H1 (cell line): ENCODE measurements around the gene LOXL1. TPM values are rescaled to one million over a fixed set of nuclear protein-coding genes. Genes with fewer than 3 reads are reported as not detected.

Experiments
- CTCF ChIA-PET: fragments of 300-600 bp; sonication (Branson Sonifier 250); formaldehyde crosslinking; loops from one replicate; lab custom pipeline; 2021; ENCODE audit not compliant: partially characterized antibody; lab: Charles Lee
- POLR2A ChIA-PET: fragments of 300-600 bp; sonication (Branson Sonifier 250); formaldehyde crosslinking; loops from one replicate; lab custom pipeline; 2021; ENCODE audit warnings: inconsistent platforms; ENCODE audit not compliant: partially characterized antibody; lab: Charles Lee
- DNase-seq, 2 experiments: peaks; one replicate each; pipeline versions ENCODE4 v3.0.0 to v3.0.0-alpha.2; 2010 to 2022; ENCODE audit warnings: low spot score in 2 of 2, low read depth in 1 of 2, mixed read lengths in 1 of 2
- FAIRE-seq: peaks from 2 replicates; lab custom pipeline; 2011; peaks lifted over from hg19 to GRCh38; lab: Jason Lieb, UNC
- H2AFZ ChIP-seq: 2 replicates; pipeline ENCODE4 v1.8.1; 2012; ENCODE audit warnings: low read length, inconsistent platforms
- H2AK5ac ChIP-seq: 2 replicates; pipeline ENCODE4 v1.6.1; 2013; ENCODE audit warnings: low read depth, low read length
- H2BK120ac ChIP-seq: replicated peaks from 2 replicates; pipeline ENCODE3; 2013; ENCODE audit warnings: low read depth, low read length, inconsistent platforms
- H2BK12ac ChIP-seq: 2 replicates; pipeline ENCODE4 v1.6.1; 2013; ENCODE audit warnings: low read depth, low read length
- H2BK15ac ChIP-seq: 2 replicates; pipeline ENCODE4 v1.6.1; 2013; ENCODE audit warnings: low read length
- H2BK20ac ChIP-seq: 2 replicates; pipeline ENCODE4 v1.6.1; 2013; ENCODE audit warnings: low read length
- H2BK5ac ChIP-seq: 2 replicates; pipeline ENCODE4 v1.6.1; 2013; ENCODE audit warnings: low read depth, low read length
- H3K14ac ChIP-seq: 2 replicates; pipeline ENCODE4 v1.6.1; 2013; ENCODE audit warnings: inconsistent platforms; ENCODE audit not compliant: insufficient read length
- H3K18ac ChIP-seq: 2 replicates; pipeline ENCODE4 v1.6.1; 2013; ENCODE audit warnings: low read length; ENCODE audit errors: extremely low read depth
- H3K23ac ChIP-seq: 2 replicates; pipeline ENCODE4 v1.6.1; 2013; ENCODE audit warnings: inconsistent platforms; ENCODE audit not compliant: insufficient read length
- H3K23me2 ChIP-seq: 2 replicates; pipeline ENCODE4 v1.6.1; 2013; ENCODE audit warnings: low read depth, low read length
- H3K27ac ChIP-seq: 2 replicates; pipeline ENCODE4 v1.6.1; 2011; ENCODE audit warnings: low read depth, low read length, inconsistent platforms
- H3K27me3 ChIP-seq, 4 experiments: replicated peaks in 1 of 4; 1 replicate in 1 of 4; 2 replicates in 3 of 4; pipeline versions ENCODE4 v1.6.1 to v1.8.1; 2011 to 2013; ENCODE audit warnings: low read length in 3 of 4, mild to moderate bottlenecking in 3 of 4, inconsistent platforms in 2 of 4, mixed read lengths in 2 of 4, moderate library complexity in 1 of 4; ENCODE audit not compliant: control insufficient read depth in 3 of 4, insufficient read depth in 3 of 4; ENCODE audit errors: extremely low read depth in 1 of 4
- H3K36me3 ChIP-seq, 4 experiments: 2 replicates each; pipeline versions ENCODE4 v1.6.1 to v1.8.1; 2011 to 2013; ENCODE audit warnings: mild to moderate bottlenecking in 4 of 4, low read length in 3 of 4, moderate library complexity in 2 of 4, control low read depth in 1 of 4, inconsistent platforms in 1 of 4; ENCODE audit not compliant: insufficient read depth in 4 of 4, control insufficient read depth in 2 of 4
- H3K4ac ChIP-seq: replicated peaks from 2 replicates; pipeline ENCODE3; 2013; ENCODE audit warnings: low read length, low read depth, mixed read lengths, inconsistent platforms; ENCODE audit not compliant: insufficient read length
- H3K4me1 ChIP-seq, 4 experiments: replicated peaks in 1 of 4; 1 replicate in 1 of 4; 2 replicates in 3 of 4; pipeline versions ENCODE4 v1.6.1 to v1.8.1; 2011 to 2013; ENCODE audit warnings: low read length in 3 of 4, inconsistent platforms in 2 of 4, mixed read lengths in 1 of 4; ENCODE audit not compliant: insufficient read depth in 4 of 4, control insufficient read depth in 3 of 4
- H3K4me2 ChIP-seq, 2 experiments: 2 replicates each; pipeline versions ENCODE4 v1.6.1 to v1.8.1; 2011 to 2013; ENCODE audit warnings: low read depth in 2 of 2, low read length in 2 of 2, control low read depth in 1 of 2, inconsistent platforms in 1 of 2, mild to moderate bottlenecking in 1 of 2; ENCODE audit not compliant: insufficient read depth in 1 of 2
- H3K4me3 ChIP-seq, 4 experiments: fragments of 200-600, 300-600 bp in 1 of 4; sonication (generic), shearing (Covaris generic), sonication (Bioruptor Twin) in 1 of 4; 2 replicates each; pipeline versions ENCODE4 v1.5.1 to v1.8.1; 2011 to 2016; ENCODE audit warnings: low read length in 4 of 4, low read depth in 3 of 4, control low read depth in 2 of 4, inconsistent platforms in 2 of 4, mild to moderate bottlenecking in 2 of 4, mixed read lengths in 1 of 4, moderate library complexity in 1 of 4; ENCODE audit not compliant: insufficient read depth in 2 of 4; ENCODE audit errors: extremely low read depth in 1 of 4
- H3K56ac ChIP-seq: replicated peaks from 2 replicates; pipeline ENCODE3; 2013; ENCODE audit warnings: low read depth, mild to moderate bottlenecking, mixed read lengths, low read length, inconsistent platforms; ENCODE audit not compliant: insufficient read length
- H3K79me1 ChIP-seq: 2 replicates; pipeline ENCODE4 v1.6.1; 2013; ENCODE audit warnings: low read depth, low read length, control low read depth
- H3K79me2 ChIP-seq, 2 experiments: 2 replicates each; pipeline versions ENCODE4 v1.6.1 to v1.8.1; 2012 to 2013; ENCODE audit warnings: low read length in 2 of 2, mild to moderate bottlenecking in 2 of 2, inconsistent platforms in 1 of 2; ENCODE audit not compliant: insufficient read depth in 2 of 2, control insufficient read depth in 1 of 2
- H3K9ac ChIP-seq, 4 experiments: replicated peaks in 1 of 4; 1 replicate in 1 of 4; 2 replicates in 3 of 4; pipeline versions ENCODE4 v1.6.1 to v1.8.1; 2011 to 2013; ENCODE audit warnings: low read depth in 3 of 4, low read length in 3 of 4, control low read depth in 2 of 4, mild to moderate bottlenecking in 2 of 4, moderate library complexity in 2 of 4, inconsistent platforms in 1 of 4; ENCODE audit errors: extremely low read depth in 1 of 4
- H3K9me3 ChIP-seq, 2 experiments: 2 replicates each; pipeline versions ENCODE4 v1.6.1 to v1.8.1; 2012 to 2013; ENCODE audit warnings: mild to moderate bottlenecking in 2 of 2, moderate library complexity in 2 of 2, control low read depth in 1 of 2, inconsistent platforms in 1 of 2, low read depth in 1 of 2, low read length in 1 of 2, mixed read lengths in 1 of 2; ENCODE audit not compliant: insufficient read depth in 2 of 2
- H4K20me1 ChIP-seq, 2 experiments: replicated peaks in 1 of 2; 2 replicates each; pipeline versions ENCODE3 to v1.8.1; 2011 to 2013; ENCODE audit warnings: inconsistent platforms in 2 of 2, low read length in 2 of 2, mild to moderate bottlenecking in 1 of 2; ENCODE audit not compliant: insufficient read depth in 2 of 2, control insufficient read depth in 1 of 2
- H4K5ac ChIP-seq: 2 replicates; pipeline ENCODE4 v1.6.1; 2013; ENCODE audit warnings: low read length, low read depth, mixed read lengths, inconsistent platforms; ENCODE audit not compliant: insufficient read length
- H4K8ac ChIP-seq: 2 replicates; pipeline ENCODE4 v1.8.0; 2013; ENCODE audit warnings: mild to moderate bottlenecking, moderate library complexity, low read length, inconsistent platforms; ENCODE audit not compliant: insufficient read depth; ENCODE audit errors: extremely low read depth
- H4K91ac ChIP-seq: replicated peaks from 2 replicates; pipeline ENCODE3; 2013; ENCODE audit warnings: low read length, mixed read lengths, inconsistent platforms; ENCODE audit not compliant: insufficient read length
- BACH1 ChIP-seq: IDR thresholded peaks from 2 replicates; pipeline ENCODE4 v1.6.1; 2012; ENCODE audit warnings: low read length, improper control_type of control experiment
- BCL11A ChIP-seq, 2 experiments: IDR thresholded peaks; one replicate each; pipeline ENCODE4 v1.6.1; 2011; ENCODE audit warnings: low read depth in 2 of 2, low read length in 2 of 2, mild to moderate bottlenecking in 2 of 2
- BRCA1 ChIP-seq: IDR thresholded peaks from 2 replicates; pipeline ENCODE4 v1.6.1; 2012; ENCODE audit warnings: low read depth, low read length, improper control_type of control experiment
- CBX5 ChIP-seq: fragments of 300-800, 300-1000 bp; sonication (generic); IDR thresholded peaks from 2 replicates; pipeline ENCODE4 v1.7.1; 2016; ENCODE audit warnings: antibody characterized with exemption, low read length, low read depth
- CREB1 ChIP-seq: IDR thresholded peaks from 2 replicates; pipeline ENCODE4 v1.6.1; 2012; ENCODE audit warnings: inconsistent platforms
- GABPA ChIP-seq: IDR thresholded peaks from 2 replicates; pipeline ENCODE4 v1.6.1; 2011; ENCODE audit warnings: mild to moderate bottlenecking, low read length, moderate library complexity, borderline replicate concordance; ENCODE audit not compliant: insufficient read depth
- JUND ChIP-seq: IDR thresholded peaks from 2 replicates; pipeline ENCODE4 v1.6.1; 2011; ENCODE audit warnings: mild to moderate bottlenecking, improper control_type of control experiment, low read length
- KDM1A ChIP-seq: fragments of 200-600, 300-600 bp; sonication (generic); IDR thresholded peaks from 2 replicates; pipeline ENCODE4 v1.7.1; 2016; ENCODE audit warnings: mild to moderate bottlenecking, low read length, borderline replicate concordance
- NRF1 ChIP-seq: IDR thresholded peaks from 2 replicates; pipeline ENCODE4 v1.6.1; 2011; ENCODE audit warnings: mild to moderate bottlenecking, low read depth, low read length, improper control_type of control experiment
- SAP30 ChIP-seq: fragments of 300-600 bp; sonication (generic); IDR thresholded peaks from 2 replicates; pipeline ENCODE4 v1.7.1; 2012; ENCODE audit warnings: low read length, moderate library complexity, mild to moderate bottlenecking, inconsistent platforms; ENCODE audit not compliant: insufficient read depth, insufficient replicate concordance
- TBP ChIP-seq: IDR thresholded peaks from 2 replicates; pipeline ENCODE4 v1.6.1; 2011; ENCODE audit warnings: low read depth, low read length, improper control_type of control experiment
- WGBS, 2 experiments: shearing (Covaris generic) in 1 of 2; methylation state at CpG; one replicate each; pipeline versions ENCODE4 v1.1.6 to v1.1.7; 2013 to 2015; ENCODE audit warnings: low lambda C conversion rate in 2 of 2, mixed read lengths in 2 of 2, inconsistent platforms in 1 of 2, low coverage in 1 of 2, missing lambda C conversion rate in 1 of 2; ENCODE audit not compliant: insufficient replicate concordance in 2 of 2, insufficient coverage in 1 of 2, insufficient read length in 1 of 2; ENCODE audit errors: extremely low coverage in 1 of 2, missing lambda C conversion rate in 1 of 2; 5-methylcytosine and 5-hydroxymethylcytosine counted together
- polyA plus RNA-seq, 7 experiments: library from polyadenylated mRNA; depleted of rRNA in 3 of 7; stranded (reverse) in 5 of 7; unstranded in 2 of 7; fragments of >200 nt in 5 of 7; fragments of 200-250 nt in 2 of 7; gene quantifications; 1 replicate in 5 of 7; 2 replicates in 1 of 7; 4 replicates in 1 of 7; pipeline versions ENCODE4 v1.2.1 to v1.2.3, GENCODE V29; 2011 to 2013; ENCODE audit warnings: missing spikeins in 2 of 7, mixed read lengths in 2 of 7
- total RNA-seq: library from RNA; stranded (reverse); fragmentation: NEBNext Ultra II Directional; extraction: Animal tissue kit (Norgen Biotek cat#: 25700); gene quantifications from 2 replicates; pipeline ENCODE4 v1.2.1, GENCODE V29; 2021

Gene LOXL1
- total and polyA plus RNA-seq, 2 of the 8 experiments (the other 6 are each of a cell fraction or from before 2014, with no cell fraction given) = 8.1 to 14.4 TPM

- CTCF ChIA-PET = interaction anchor here (0.7 to 4.8 kb wide), 8 partner anchors 10 to 60 kb away, joined by 3 to 31 read pairs (median 4); partner anchors contain the start of gene TBC1D21
- Histone ChIP-seq H3K9me3 (no peaks in the 10 kb centered on the region), H2AFZ (no peak overlapping the region), H2BK12ac (no peak overlapping the region), H3K9ac (no peak overlapping the region), H4K91ac (no peak overlapping the region), H3K27ac (no peak overlapping the region), H3K27me3 (no peaks in the 10 kb centered on the region; a peak in 1 of 7 replicates), H2BK20ac (no peak overlapping the region), H4K5ac (no peak overlapping the region), H3K79me2 (no peaks in the 10 kb centered on the region), H3K14ac (no peak overlapping the region), H3K4me2 (no peak overlapping the region), H3K18ac (no peak overlapping the region), H3K56ac (no peak overlapping the region), H3K4ac (no peak overlapping the region), H3K23ac (no peak overlapping the region), H4K20me1 (no peaks in the 10 kb centered on the region), H2AK5ac (no peak overlapping the region), H2BK5ac (no peak overlapping the region), H3K23me2 (no peaks in the 10 kb centered on the region), H3K79me1 (no peaks in the 10 kb centered on the region), H3K4me1 (no peaks in the 10 kb centered on the region; a peak in 1 of 7 replicates), H2BK15ac (no peak overlapping the region), H3K4me3 (no peak overlapping the region), H4K8ac (no peak overlapping the region), H2BK120ac (no peak overlapping the region), H3K36me3 (no peaks in the 10 kb centered on the region)
- 88% methylated on average over 4 of the region's 7 CpGs; no CpG with 5 or more reads in 1 of the 2 experiments for WGBS, 2 experiments
- DNase-seq (no peak), FAIRE-seq (no peak)
- no peak for TF ChIP-seq BCL11A (IDR thresholded peaks at IDR 0.05; ENCODE audit: low read depth in 2 of 2, low read length in 2 of 2)
- TF ChIP-seq BRCA1 = no peak
- no peak for TF ChIP-seq KDM1A
- no peak for TF ChIP-seq NRF1
- TF ChIP-seq CREB1 = no peak
- TF ChIP-seq JUND = no peak
- no peak for TF ChIP-seq SAP30
- no peak for TF ChIP-seq CBX5
- no peak for TF ChIP-seq GABPA
- TF ChIP-seq TBP = no peak
- no peak for TF ChIP-seq BACH1
- POLR2A ChIA-PET = no interaction called here
Observed at GRCh38 chr15:73887481-73887880, 38.8 kb upstream of the LOXL1 start.
